DOHH2 (cell line): ENCODE data around the gene ADGRG6.

ENCODE experiments used
- H3F3A ChIP-seq: fragments of 200-600 bp; sonication (generic), shearing (Covaris generic); 2 replicates; pipeline ENCODE4 v1.6.0; 2016; ENCODE audit warnings: antibody characterized with exemption, mild to moderate bottlenecking; ENCODE audit not compliant: control insufficient read depth, insufficient read depth
- H3K27ac ChIP-seq: fragments of 200-600 bp; sonication (generic); 2 replicates; pipeline ENCODE4 v1.5.1; 2014; ENCODE audit warnings: low read depth, mild to moderate bottlenecking, low read length, moderate library complexity
- H3K27me3 ChIP-seq: fragments of 200-600 bp; sonication (generic); 2 replicates; pipeline ENCODE4 v1.6.1; 2014; ENCODE audit warnings: mild to moderate bottlenecking, low read length, mixed read lengths; ENCODE audit not compliant: control insufficient read depth
- H3K36me3 ChIP-seq: fragments of 200-600 bp; sonication (generic); 2 replicates; pipeline ENCODE4 v1.6.1; 2014; ENCODE audit warnings: mild to moderate bottlenecking, low read length, moderate library complexity, mixed read lengths; ENCODE audit not compliant: control insufficient read depth
- H3K4me1 ChIP-seq: fragments of 200-600 bp; sonication (generic); 2 replicates; pipeline ENCODE4 v1.6.1; 2014; ENCODE audit warnings: mild to moderate bottlenecking, low read length, mixed read lengths; ENCODE audit not compliant: control insufficient read depth
- H3K4me2 ChIP-seq: fragments of 200-600 bp; sonication (generic); 2 replicates; pipeline ENCODE4 v1.6.0; 2014; ENCODE audit warnings: mild to moderate bottlenecking, low read length, moderate library complexity
- H3K4me3 ChIP-seq: fragments of 200-600 bp; sonication (generic); 2 replicates; pipeline ENCODE4 v1.5.1; 2014; ENCODE audit warnings: mild to moderate bottlenecking, low read length, mixed read lengths
- H3K79me2 ChIP-seq: fragments of 200-600 bp; sonication (generic); 2 replicates; pipeline ENCODE4 v1.6.1; 2014; ENCODE audit warnings: mild to moderate bottlenecking, low read length, mixed read lengths; ENCODE audit not compliant: control insufficient read depth
- H3K9me2 ChIP-seq: fragments of 200-600 bp; sonication (generic); replicated peaks from 2 replicates; pipeline ENCODE4 v1.6.1; 2014; ENCODE audit warnings: mild to moderate bottlenecking, low read length, mixed read lengths; ENCODE audit not compliant: control insufficient read depth
- H3K9me3 ChIP-seq: fragments of 200-600 bp; sonication (generic); 2 replicates; pipeline ENCODE4 v1.6.1; 2014; ENCODE audit warnings: antibody characterized with exemption, low read length, mixed read lengths; ENCODE audit not compliant: control insufficient read depth, insufficient read depth
- H4K20me1 ChIP-seq: fragments of 200-600 bp; sonication (generic); 2 replicates; pipeline ENCODE4 v1.6.0; 2014; ENCODE audit warnings: low read depth, mild to moderate bottlenecking, antibody characterized with exemption, low read length, moderate library complexity; ENCODE audit not compliant: control insufficient read depth, insufficient read depth
- CTCF ChIP-seq: fragments of 200-600 bp; sonication (generic); IDR thresholded peaks from one replicate; pipeline ENCODE4 v1.5.1; 2014; ENCODE audit warnings: antibody characterized with exemption, mild to moderate bottlenecking, low read depth, low read length; ENCODE audit not compliant: poor library complexity, severe bottlenecking
- EZH2phosphoT487 ChIP-seq: fragments of 200-600 bp; sonication (generic); IDR thresholded peaks from 2 replicates; pipeline ENCODE4 v1.6.1; 2017; ENCODE audit warnings: borderline replicate concordance, mild to moderate bottlenecking, antibody characterized with exemption, low read length, moderate library complexity, mixed read lengths

ADGRG6 gene

GRCh38 chr6:142313284-142313683, 11.5 kb downstream of the ADGRG6 start:
- no peak for TF ChIP-seq EZH2phosphoT487
- no peak for TF ChIP-seq CTCF
- Histone ChIP-seq H3K27me3 (no peaks in the 10 kb centered on the region), H3K4me3 (no peak overlapping the region), H3K9me2 (no peaks in the 10 kb centered on the region), H3K4me1 (no peaks in the 10 kb centered on the region), H3K4me2 (no peak overlapping the region), H3K9me3 (no peaks in the 10 kb centered on the region), H3K36me3 (no peaks in the 10 kb centered on the region), H3K79me2 (no peaks in the 10 kb centered on the region), H3F3A (no peaks in the 10 kb centered on the region), H3K27ac (no peak overlapping the region), H4K20me1 (no peaks in the 10 kb centered on the region)

- no peak overlapping the region for H3K4me3 ChIP-seq
- H3K27me3 ChIP-seq: no peaks in the 10 kb centered on the region
- no peaks in the 10 kb centered on the region for H3K9me2 ChIP-seq
- no peaks in the 10 kb centered on the region for H3K9me3 ChIP-seq
- no peak overlapping the region for H3K4me2 ChIP-seq
- no peaks in the 10 kb centered on the region for H4K20me1 ChIP-seq
- H3F3A ChIP-seq: no peaks in the 10 kb centered on the region
- H3K4me1 ChIP-seq: no peaks in the 10 kb centered on the region
- no peak overlapping the region for H3K27ac ChIP-seq
- no peaks in the 10 kb centered on the region for H3K36me3 ChIP-seq
- H3K79me2 ChIP-seq: no peaks in the 10 kb centered on the region
- TF ChIP-seq EZH2phosphoT487: no peak
These were observed 15.1 kb downstream of the ADGRG6 start for GRCh38 chr6:142316791-142317368.

- no peak overlapping the region for H3K27ac ChIP-seq
- no peaks in the 10 kb centered on the region for H3F3A ChIP-seq
- no peaks in the 10 kb centered on the region for H3K27me3 ChIP-seq
- TF ChIP-seq CTCF: no peak
- TF ChIP-seq EZH2phosphoT487: no peak
- H3K4me1 ChIP-seq: no peaks in the 10 kb centered on the region
- H3K4me2 ChIP-seq: no peak overlapping the region
- H3K36me3 ChIP-seq: no peaks in the 10 kb centered on the region
- no peaks in the 10 kb centered on the region; the same call in 1 of the 2 replicates for H3K79me2 ChIP-seq
- H3K4me3 ChIP-seq: no peak overlapping the region
- no peaks in the 10 kb centered on the region for H3K9me3 ChIP-seq
- H3K9me2 ChIP-seq: no peaks in the 10 kb centered on the region
- H4K20me1 ChIP-seq: no peaks in the 10 kb centered on the region
These were observed 16.9 kb downstream of the ADGRG6 start for GRCh38 chr6:142318714-142319113.

GRCh38 chr6:142320366-142320765, 18.6 kb downstream of the ADGRG6 start:
- H3K9me3 ChIP-seq: no peaks in the 10 kb centered on the region
- H4K20me1 ChIP-seq: no peaks in the 10 kb centered on the region
- TF ChIP-seq CTCF (no peak), EZH2phosphoT487 (no peak)
- H3K27me3 ChIP-seq: no peaks in the 10 kb centered on the region
- H3K4me2 ChIP-seq: no peak overlapping the region
- no peaks in the 10 kb centered on the region for H3K9me2 ChIP-seq
- H3K27ac ChIP-seq: no peak overlapping the region
- H3K36me3 ChIP-seq: no peaks in the 10 kb centered on the region
- no peaks in the 10 kb centered on the region for H3K4me1 ChIP-seq
- no peaks in the 10 kb centered on the region for H3F3A ChIP-seq
- H3K79me2 ChIP-seq: no peaks in the 10 kb centered on the region; the same call in 1 of the 2 replicates
- no peak overlapping the region for H3K4me3 ChIP-seq
